SW480 (cell line): ENCODE measurements around the gene GAS2L1.
A peak's percentile ranks its signal among the peaks of the same experiment; 100 is the strongest.

Source experiments
- DNase-seq: peaks from one replicate; pipeline ENCODE4 v3.0.0-alpha.2; 2016; ENCODE audit warnings: low spot score

Gene GAS2L1

GRCh38 chr22:29310065-29310862 lies 3.8 kb downstream of the GAS2L1 start:
- DNase-seq = no peak

GRCh38 chr22:29310863-29311339 lies 4.5 kb downstream of the GAS2L1 start:
- DNase-seq = peak; percentile 85

GRCh38 chr22:29311464-29312217 lies 5.2 kb downstream of the GAS2L1 start:
- no peak for DNase-seq

GRCh38 chr22:29312218-29313125 lies 6.0 kb downstream of the GAS2L1 start:
- DNase-seq = no peak

- DNase-seq = no peak
Observed at GRCh38 chr22:29313126-29313575, 6.7 kb downstream of the GAS2L1 start.

- DNase-seq = peak; percentile 68
Observed at GRCh38 chr22:29313576-29314466, 7.4 kb downstream of the GAS2L1 start.

GRCh38 chr22:29314537-29315285 lies 8.3 kb downstream of the GAS2L1 start:
- DNase-seq = peak; percentile 37

- DNase-seq = no peak
Observed at GRCh38 chr22:29315286-29316140, 9.1 kb downstream of the GAS2L1 start, which contains the start of gene RASL10A. RASL10A (minus strand) TSS chr22:29315697; CDS start chr22:29315246, 451 bp downstream.

- no peak for DNase-seq
Observed at GRCh38 chr22:29316141-29316828, 9.8 kb downstream of the GAS2L1 start.

- no peak for DNase-seq
Observed at GRCh38 chr22:29317827-29318454, 11.5 kb downstream of the GAS2L1 start.

GRCh38 chr22:29319072-29319471 lies 12.6 kb downstream of the GAS2L1 start:
- DNase-seq = no peak

GRCh38 chr22:29320546-29320945 lies 14.1 kb downstream of the GAS2L1 start:
- peak; percentile 62 for DNase-seq

- no peak for DNase-seq
Observed at GRCh38 chr22:29323641-29324040, 17.2 kb downstream of the GAS2L1 start.

- no peak for DNase-seq
Observed at GRCh38 chr22:29325356-29325755, 18.9 kb downstream of the GAS2L1 start.

- DNase-seq = no peak
Observed at GRCh38 chr22:29325785-29326315, 19.4 kb downstream of the GAS2L1 start.

GRCh38 chr22:29326481-29326880 lies 20.0 kb downstream of the GAS2L1 start:
- no peak for DNase-seq

- no peak for DNase-seq
Observed at GRCh38 chr22:29327089-29327764, 20.8 kb downstream of the GAS2L1 start.
